Endothelial cell of umbilical vein (primary cell): Measurements from ENCODE around the gene TBCD.

ENCODE experiments used
- EZH2 ChIP-seq: IDR thresholded peaks from 2 replicates; pipeline ENCODE4 v1.6.1; 2012; ENCODE audit warnings: borderline replicate concordance, low read depth, mild to moderate bottlenecking, moderate library complexity, low read length, inconsistent platforms; ENCODE audit not compliant: severe bottlenecking
- TF ChIP-seq, protein P1 (sequence below), 2 donors: IDR thresholded peaks; 1 replicate in 1 of 2; 2 replicates in 1 of 2; pipeline ENCODE4 v1.5.1; 2011; ENCODE audit warnings: low read length in 2 of 2, mild to moderate bottlenecking in 2 of 2, moderate library complexity in 2 of 2, control low read depth in 1 of 2, inconsistent platforms in 1 of 2, low read depth in 1 of 2; ENCODE audit not compliant: insufficient read depth in 1 of 2; ENCODE audit errors: extremely low read depth in 1 of 2

DNA sequence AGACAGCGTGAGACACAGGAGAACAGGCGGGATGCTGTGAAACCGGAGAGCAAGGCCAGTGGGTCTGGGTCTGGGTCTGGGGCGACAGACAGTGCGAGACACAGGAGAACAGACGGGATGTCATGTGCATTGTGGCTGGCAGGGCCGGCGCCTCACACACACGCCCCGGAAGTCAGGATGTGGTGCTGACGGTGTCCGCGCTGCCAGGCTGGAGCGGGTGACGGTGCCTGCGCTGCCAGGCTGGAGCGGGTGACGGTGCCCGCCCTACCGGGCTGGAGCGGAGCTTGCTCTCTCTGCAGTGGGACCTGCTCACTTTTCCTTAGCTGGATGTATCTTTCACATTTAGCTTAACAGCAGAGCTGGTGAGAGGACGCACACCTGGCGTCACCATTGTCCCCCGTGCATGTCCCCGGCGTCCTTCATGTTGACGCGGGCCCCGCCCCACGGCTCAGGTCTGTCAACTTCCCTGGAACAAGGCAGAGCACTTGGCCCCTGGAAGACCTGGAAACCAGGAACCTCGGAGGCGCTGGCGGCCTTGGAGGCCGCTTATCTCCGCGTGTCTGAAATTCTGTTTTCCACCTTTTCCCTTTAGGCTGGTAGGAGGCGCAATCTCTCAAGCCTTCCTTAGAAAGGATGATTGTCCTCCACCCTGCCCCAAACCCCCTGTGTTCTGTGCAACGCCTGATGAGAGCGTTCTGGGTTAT is 131.0 kb downstream of the TBCD start:
- TF ChIP-seq, protein P1, sequence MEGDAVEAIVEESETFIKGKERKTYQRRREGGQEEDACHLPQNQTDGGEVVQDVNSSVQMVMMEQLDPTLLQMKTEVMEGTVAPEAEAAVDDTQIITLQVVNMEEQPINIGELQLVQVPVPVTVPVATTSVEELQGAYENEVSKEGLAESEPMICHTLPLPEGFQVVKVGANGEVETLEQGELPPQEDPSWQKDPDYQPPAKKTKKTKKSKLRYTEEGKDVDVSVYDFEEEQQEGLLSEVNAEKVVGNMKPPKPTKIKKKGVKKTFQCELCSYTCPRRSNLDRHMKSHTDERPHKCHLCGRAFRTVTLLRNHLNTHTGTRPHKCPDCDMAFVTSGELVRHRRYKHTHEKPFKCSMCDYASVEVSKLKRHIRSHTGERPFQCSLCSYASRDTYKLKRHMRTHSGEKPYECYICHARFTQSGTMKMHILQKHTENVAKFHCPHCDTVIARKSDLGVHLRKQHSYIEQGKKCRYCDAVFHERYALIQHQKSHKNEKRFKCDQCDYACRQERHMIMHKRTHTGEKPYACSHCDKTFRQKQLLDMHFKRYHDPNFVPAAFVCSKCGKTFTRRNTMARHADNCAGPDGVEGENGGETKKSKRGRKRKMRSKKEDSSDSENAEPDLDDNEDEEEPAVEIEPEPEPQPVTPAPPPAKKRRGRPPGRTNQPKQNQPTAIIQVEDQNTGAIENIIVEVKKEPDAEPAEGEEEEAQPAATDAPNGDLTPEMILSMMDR (IDR thresholded peaks at IDR 0.05; ENCODE audit: extremely low read depth in 1 of 2, insufficient read depth in 1 of 2, low read depth in 1 of 2, low read length in 2 of 2): no peak
- TF ChIP-seq EZH2: no peak
